ENCODE data around the gene SH3GL3.

SH3GL3 gene

GRCh38 chr15:83476708-83477107 is 29.6 kb downstream of the SH3GL3 start:
- CTCF ChIA-PET = no interaction called here
- DNase-seq (ENCODE audit: low read depth, low spot score) = no peak
- no peak overlapping the region for H3K4me3 ChIP-seq (ENCODE audit: low read depth, low read length)
- POLR2A ChIA-PET = no interaction called here
- TF ChIP-seq CTCF (IDR thresholded peaks at IDR 0.05; ENCODE audit: insufficient read depth, low read length, missing control alignments) = no peak

- H3K4me3 ChIP-seq (ENCODE audit: low read depth, low read length) = no peak overlapping the region
- DNase-seq (ENCODE audit: low read depth, low spot score) = no peak
- TF ChIP-seq CTCF (IDR thresholded peaks at IDR 0.05; ENCODE audit: insufficient read depth, low read length, missing control alignments) = no peak
- ChIA-PET POLR2A (no interaction called here), CTCF (no interaction called here)
Observed at GRCh38 chr15:83477172-83477807, 30.1 kb downstream of the SH3GL3 start.

- ChIA-PET CTCF (no interaction called here), POLR2A (no interaction called here)
- no peak for DNase-seq (ENCODE audit: low read depth, low spot score)
- no peak overlapping the region for H3K4me3 ChIP-seq (ENCODE audit: low read depth, low read length)
- no peak for TF ChIP-seq CTCF (IDR thresholded peaks at IDR 0.05; ENCODE audit: insufficient read depth, low read length, missing control alignments)
Observed at GRCh38 chr15:83477808-83478537, 30.8 kb downstream of the SH3GL3 start.

GRCh38 chr15:83483612-83484011 is 36.5 kb downstream of the SH3GL3 start:
- H3K4me3 ChIP-seq (ENCODE audit: low read depth, low read length) = no peak overlapping the region
- no peak for TF ChIP-seq CTCF (IDR thresholded peaks at IDR 0.05; ENCODE audit: insufficient read depth, low read length, missing control alignments)
- POLR2A ChIA-PET = no interaction called here
- CTCF ChIA-PET = no interaction called here
- DNase-seq (ENCODE audit: low read depth, low spot score) = no peak

- no peak for DNase-seq (ENCODE audit: low read depth, low spot score)
- TF ChIP-seq CTCF (IDR thresholded peaks at IDR 0.05; ENCODE audit: insufficient read depth, low read length, missing control alignments) = no peak
- ChIA-PET CTCF (no interaction called here), POLR2A (no interaction called here)
- H3K4me3 ChIP-seq (ENCODE audit: low read depth, low read length) = no peak overlapping the region
Observed at GRCh38 chr15:83484636-83485035, 37.5 kb downstream of the SH3GL3 start.

GRCh38 chr15:83486363-83486762 is 39.2 kb downstream of the SH3GL3 start:
- no peak for DNase-seq (ENCODE audit: low read depth, low spot score)
- H3K4me3 ChIP-seq (ENCODE audit: low read depth, low read length) = no peak overlapping the region
- ChIA-PET POLR2A (no interaction called here), CTCF (no interaction called here)
- no peak for TF ChIP-seq CTCF (IDR thresholded peaks at IDR 0.05; ENCODE audit: insufficient read depth, low read length, missing control alignments)
